ENCODE measurements around the gene IL9.
A peak's percentile ranks its signal among the peaks of the same experiment; 100 is the strongest.

Gene IL9

GRCh38 chr5:135890867-135891266, 4.8 kb downstream of the IL9 start:
- no peak for DNase-seq

GRCh38 chr5:135890296-135890695, 5.3 kb downstream of the IL9 start:
- DNase-seq = no peak

DNA sequence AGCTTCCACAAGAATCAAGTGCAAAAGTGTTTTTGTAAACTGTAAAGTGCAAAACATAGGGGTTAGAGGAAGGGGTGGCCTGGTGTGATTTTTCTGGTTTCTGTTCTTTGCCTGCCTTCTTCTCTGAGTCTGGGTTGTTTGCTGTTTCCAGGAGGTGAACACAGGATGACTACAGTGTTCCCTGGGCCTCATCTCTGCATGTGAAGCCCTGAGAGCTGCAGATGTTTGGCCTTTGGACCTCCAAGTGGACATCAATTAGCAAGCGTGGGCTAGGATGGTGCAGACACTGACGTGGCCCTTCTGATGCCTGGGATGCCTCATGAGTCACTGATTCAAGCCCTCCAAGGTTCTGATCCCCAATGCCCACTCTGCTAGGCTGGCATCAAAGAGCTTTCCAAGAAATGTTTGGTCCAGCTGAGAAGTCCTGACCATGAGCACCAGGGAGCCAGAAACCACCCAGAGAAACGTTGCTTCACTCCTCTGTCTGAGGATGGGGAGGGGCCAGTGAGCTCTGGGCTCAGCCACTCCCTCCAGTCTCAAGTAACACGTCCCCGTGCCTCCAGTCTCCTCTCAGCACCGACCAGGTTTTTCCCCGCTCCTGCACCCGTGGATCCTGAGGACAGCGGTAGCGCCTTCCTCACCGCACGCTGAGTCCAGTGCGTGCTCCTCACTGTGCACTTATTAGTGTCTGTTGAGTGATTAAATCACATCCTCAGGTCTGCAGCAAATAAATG, 7.6 kb downstream of the IL9 start:
- no peak for DNase-seq

GRCh38 chr5:135887447-135887864, 8.2 kb downstream of the IL9 start:
- DNase-seq = peak; percentile 54

GRCh38 chr5:135886136-135886535, 9.5 kb downstream of the IL9 start:
- DNase-seq = no peak

GRCh38 chr5:135885031-135885430, 10.6 kb downstream of the IL9 start:
- no peak for DNase-seq

- no peak for DNase-seq
Observed at GRCh38 chr5:135883441-135883840, 12.2 kb downstream of the IL9 start.

DNA sequence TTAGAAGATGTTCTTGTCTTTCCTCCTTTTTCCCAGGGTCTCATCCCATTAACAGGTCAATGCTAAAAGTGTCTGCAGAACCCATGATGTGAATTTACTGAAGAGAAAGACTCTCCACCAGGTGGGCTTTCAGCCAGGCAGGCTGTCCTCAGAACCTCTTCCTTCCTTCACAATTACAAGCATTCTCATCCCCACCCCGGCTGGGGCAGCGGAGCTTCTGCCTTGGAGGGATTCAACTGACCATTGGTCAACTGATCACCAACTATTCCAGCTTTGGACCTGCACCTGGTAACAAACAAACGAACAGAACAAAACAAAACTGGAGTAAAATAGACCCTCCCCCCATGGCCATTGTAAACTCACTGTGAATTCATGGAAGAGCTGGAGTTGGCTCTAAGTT, 12.6 kb downstream of the IL9 start:
- no peak for DNase-seq

DNA sequence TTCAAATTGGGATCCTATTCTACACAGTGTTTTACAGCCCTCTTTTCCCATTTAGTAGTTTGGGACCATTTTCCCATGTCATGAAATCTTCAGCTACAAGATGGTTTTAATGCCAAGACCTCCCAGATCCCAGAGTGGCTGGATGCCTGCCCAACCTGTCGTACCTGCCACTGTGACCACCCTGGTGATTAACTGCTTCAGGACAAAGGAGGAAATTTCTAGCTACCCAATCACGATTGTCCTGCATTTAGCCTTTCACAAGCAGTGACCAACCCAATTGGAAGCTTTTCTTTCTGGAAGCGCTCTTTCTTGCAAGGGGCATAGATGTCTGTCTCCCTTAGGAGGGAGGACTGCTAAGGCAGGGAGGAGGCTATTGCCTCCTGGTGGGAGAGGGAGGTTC, 13.8 kb downstream of the IL9 start:
- DNase-seq = no peak

GRCh38 chr5:135881244-135881643, 14.4 kb downstream of the IL9 start:
- DNase-seq = no peak

DNA sequence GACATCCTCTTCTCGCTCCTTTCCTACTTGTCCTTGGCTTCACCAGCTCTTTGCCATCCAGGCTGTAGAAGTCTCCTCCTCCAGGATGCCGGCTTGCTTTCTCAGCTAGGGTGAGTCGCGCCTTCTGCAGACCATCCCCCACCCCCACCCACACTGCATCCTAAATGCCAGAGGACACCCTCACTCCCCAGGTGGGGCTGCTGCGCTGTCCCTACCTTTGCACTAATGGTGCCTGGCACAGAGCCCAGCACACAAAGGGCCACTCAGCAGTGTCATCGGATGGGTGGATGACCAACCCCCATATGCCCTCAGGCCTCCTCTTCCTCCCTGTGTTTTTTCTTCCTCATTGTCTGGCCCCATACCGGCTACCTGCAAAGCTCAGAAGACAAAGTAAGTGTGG, 14.8 kb downstream of the IL9 start:
- DNase-seq = no peak

GRCh38 chr5:135880278-135880677, 15.4 kb downstream of the IL9 start:
- DNase-seq = no peak

DNA sequence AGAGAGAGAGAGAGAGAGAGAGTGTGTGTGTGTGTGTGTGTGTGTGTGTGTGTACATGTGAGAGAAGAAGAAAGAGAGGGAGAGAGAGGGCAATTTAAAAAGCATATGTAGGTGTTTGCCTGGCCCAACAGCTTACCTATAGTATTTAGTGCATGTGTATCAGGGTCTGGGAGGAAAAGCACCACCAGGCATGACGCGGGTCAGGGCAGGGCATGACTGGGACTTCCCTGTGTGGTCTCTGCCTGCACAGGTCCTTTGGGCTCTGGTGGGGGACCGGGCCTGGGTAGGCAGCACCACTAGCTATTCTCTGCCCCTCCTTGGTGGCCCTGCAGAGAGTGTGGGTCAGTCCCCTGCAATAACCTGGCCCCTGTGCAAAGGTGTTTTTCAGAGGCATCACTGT, 16.1 kb downstream of the IL9 start:
- no peak for DNase-seq

- no peak for DNase-seq
Observed at GRCh38 chr5:135878156-135878620, 17.5 kb downstream of the IL9 start.

GRCh38 chr5:135877570-135878155, 18.0 kb downstream of the IL9 start:
- DNase-seq = no peak

GRCh38 chr5:135876146-135876545, 19.5 kb downstream of the IL9 start:
- no peak for DNase-seq

- no peak for DNase-seq
Observed at GRCh38 chr5:135875567-135875966, 20.1 kb downstream of the IL9 start.

GRCh38 chr5:135874461-135874860, 21.2 kb downstream of the IL9 start:
- DNase-seq = no peak

DNA sequence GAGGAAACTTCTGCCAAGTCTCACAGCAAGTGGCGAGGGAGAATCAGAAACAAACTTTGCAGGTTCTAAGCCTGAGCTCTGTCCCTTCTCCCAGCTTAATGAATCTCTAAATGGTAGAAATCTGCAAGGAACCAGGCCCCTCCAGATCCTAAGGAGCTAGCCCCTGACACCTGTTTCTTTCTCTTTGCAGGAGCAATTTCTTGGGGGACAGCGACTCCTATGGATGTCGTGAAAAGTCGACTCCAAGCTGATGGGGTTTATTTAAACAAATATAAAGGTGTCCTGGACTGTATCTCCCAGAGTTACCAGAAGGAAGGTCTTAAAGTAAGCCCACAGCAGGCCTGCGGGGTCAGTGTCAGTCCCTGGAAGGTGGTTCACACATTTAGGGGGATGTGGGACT, 21.8 kb downstream of the IL9 start:
- DNase-seq = no peak

GRCh38 chr5:135871268-135871915, 24.2 kb downstream of the IL9 start:
- DNase-seq = no peak

- no peak for DNase-seq
Observed at GRCh38 chr5:135869935-135870334, 25.7 kb downstream of the IL9 start.

- no peak for DNase-seq
Observed at GRCh38 chr5:135869276-135869675, 26.4 kb downstream of the IL9 start.

DNA sequence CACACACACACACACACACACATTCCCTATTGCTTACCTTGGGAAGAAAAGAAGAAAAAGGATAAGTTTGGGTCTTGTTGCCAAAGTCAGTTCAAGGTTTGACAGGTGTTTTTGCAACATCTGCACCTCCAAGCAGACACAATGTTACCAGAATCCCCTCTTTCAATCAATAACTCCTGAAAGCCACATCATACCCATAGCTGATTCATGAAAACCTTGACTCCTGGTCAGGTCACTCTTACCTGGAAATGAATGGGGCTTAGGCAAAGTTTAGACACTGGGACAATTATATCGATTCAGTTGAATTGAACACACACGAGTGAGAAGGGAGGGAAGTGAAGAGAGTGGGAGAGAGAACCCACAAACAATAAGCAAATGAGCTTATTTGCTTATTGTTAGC, 27.0 kb downstream of the IL9 start:
- no peak for DNase-seq

- no peak for DNase-seq
Observed at GRCh38 chr5:135867599-135867998, 28.0 kb downstream of the IL9 start.

All from NCI-H2029 treated with DMSO at 0.1 percent for 48 hours (cell line).